Naive thymus-derived CD8-positive, alpha-beta T cell (primary cell): ENCODE data around the gene PKMYT1. TPM values are rescaled to one million over a fixed set of nuclear protein-coding genes. Genes with fewer than 3 reads are reported as not detected.

Experiments used
- ATAC-seq, 2 donors: fragments of 150-1000 bp; cut with Tn5 transposase in 1 of 2; sonication (Bioruptor Pico), chemical (Tn5 transposase) in 1 of 2; 1 replicate in 1 of 2; 2 replicates in 1 of 2; pipeline ENCODE4 v1.10.0; 2021; ENCODE audit warnings: mild to moderate bottlenecking in 2 of 2, moderate library complexity in 2 of 2
- POLR2A ChIA-PET: fragments of 350-600 bp; sonication (Branson Sonifier 250); formaldehyde crosslinking; loops from one replicate; lab custom pipeline; 2021; ENCODE audit warnings: antibody characterized with exemption; lab: Charles Lee
- DNase-seq, 10 donors: peaks; one replicate each; pipeline versions ENCODE4 v3.0.0 to v3.0.0-alpha.2; 2020 to 2022
- H3K27ac Mint-ChIP-seq, 10 donors: one replicate each; pipeline ENCODE4 v1.8.0; 2020 to 2022; ENCODE audit warnings: mild to moderate bottlenecking in 10 of 10, mixed read lengths in 10 of 10, moderate library complexity in 4 of 10, inconsistent platforms in 1 of 10
- H3K27me3 Mint-ChIP-seq, 5 donors: one replicate each; pipeline ENCODE4 v1.8.0; 2021 to 2022; ENCODE audit warnings: mixed read lengths in 5 of 5
- H3K36me3 Mint-ChIP-seq, 3 donors: one replicate each; pipeline ENCODE4 v1.8.0; 2020 to 2022; ENCODE audit warnings: mixed read lengths in 3 of 3, mild to moderate bottlenecking in 2 of 3, inconsistent platforms in 1 of 3
- H3K4me1 Mint-ChIP-seq, 4 donors: one replicate each; pipeline ENCODE4 v1.8.0; 2021 to 2022; ENCODE audit warnings: mixed read lengths in 4 of 4
- H3K4me3 Mint-ChIP-seq, 10 donors: one replicate each; pipeline ENCODE4 v1.8.0; 2020 to 2022; ENCODE audit warnings: mild to moderate bottlenecking in 10 of 10, mixed read lengths in 10 of 10, moderate library complexity in 6 of 10, inconsistent platforms in 1 of 10
- H3K9me3 Mint-ChIP-seq, 9 donors: one replicate each; pipeline ENCODE4 v1.8.0; 2020 to 2022; ENCODE audit warnings: mixed read lengths in 9 of 9, mild to moderate bottlenecking in 3 of 9, inconsistent platforms in 1 of 9, moderate library complexity in 1 of 9
- polyA plus RNA-seq, 3 donors: library from polyadenylated mRNA; unstranded; fragments of 300-500 nt; fragmentation: Illumina TruSeq; gene quantifications; one replicate each; pipeline ENCODE4 v1.2.3, GENCODE V29; 2021
- total RNA-seq, 8 experiments: library from RNA in 2 of 8; stranded (reverse) in 2 of 8; gene quantifications; one replicate each; pipeline ENCODE4 v1.2.3 and lab custom pipeline; 2021 to 2026

Gene PKMYT1
- total and polyA plus RNA-seq, 5 experiments from 2014 or later: 0.37 TPM; not detected in 4

GRCh38 chr16:3007957-3008689 lies 27.9 kb upstream of the PKMYT1 start:
- POLR2A ChIA-PET: interaction anchor here (1.1 to 10.1 kb wide), 2 partner anchors 17 to 27 kb away, joined by 3 to 170 read pairs; partner anchors contain the start of genes CLDN6, HCFC1R1, THOC6 and TNFRSF12A
- H3K4me3 Mint-ChIP-seq: peak overlapping the region; percentile 61 to 88 (median 76)
- H3K36me3 Mint-ChIP-seq: no peaks in the 10 kb centered on the region
- no peaks in the 10 kb centered on the region for H3K9me3 Mint-ChIP-seq
- peaks cover 16 to 38% (median 31%) of the 10 kb centered on the region in 4 donors for H3K4me1 Mint-ChIP-seq
- H3K27ac Mint-ChIP-seq: peak overlapping the region in 2 of 10 donors; percentile 62 to 79
- H3K27me3 Mint-ChIP-seq: peaks cover 0 to 17% (median 1%) of the 10 kb centered on the region in 5 donors
- DNase-seq (peak in 2 of 10 donors; percentile 24 to 30), ATAC-seq (no peak)

- H3K27ac Mint-ChIP-seq: peak overlapping the region in 1 of 10 donors; percentile 79
- POLR2A ChIA-PET: interaction anchor here (1.1 to 10.1 kb wide), 2 partner anchors 18 to 26 kb away, joined by 3 to 170 read pairs; partner anchors contain the start of genes CLDN6, HCFC1R1, THOC6 and TNFRSF12A
- DNase-seq (no peak), ATAC-seq (no peak)
- no peaks in the 10 kb centered on the region for H3K36me3 Mint-ChIP-seq
- H3K4me3 Mint-ChIP-seq: peak overlapping the region; percentile 50 to 88 (median 76)
- H3K27me3 Mint-ChIP-seq: peaks cover 0 to 13% (median 1%) of the 10 kb centered on the region in 5 donors
- no peaks in the 10 kb centered on the region for H3K9me3 Mint-ChIP-seq
- peaks cover 16 to 35% (median 31%) of the 10 kb centered on the region in 4 donors for H3K4me1 Mint-ChIP-seq
Measured at GRCh38 chr16:3007059-3007956, 27.1 kb upstream of the PKMYT1 start.

- H3K27ac Mint-ChIP-seq: peak overlapping the region in 1 of 10 donors; percentile 62
- H3K4me1 Mint-ChIP-seq: peaks cover 17 to 35% (median 30%) of the 10 kb centered on the region in 4 donors
- H3K4me3 Mint-ChIP-seq: peak overlapping the region; percentile 55 to 79 (median 68)
- DNase-seq (no peak), ATAC-seq (no peak)
- H3K9me3 Mint-ChIP-seq: no peaks in the 10 kb centered on the region
- POLR2A ChIA-PET: interaction anchor here (0.6 to 10.1 kb wide), 3 partner anchors 20 to 767 kb away, joined by 3 to 170 read pairs (median 8); partner anchors contain the start of genes CLDN6, HCFC1R1, SLX4 and THOC6
- no peaks in the 10 kb centered on the region for H3K36me3 Mint-ChIP-seq
- peaks cover 0 to 13% (median 1%) of the 10 kb centered on the region in 5 donors for H3K27me3 Mint-ChIP-seq
Measured at GRCh38 chr16:3004781-3005284, 24.6 kb upstream of the PKMYT1 start.

- Mint-ChIP-seq H3K4me3 (peak overlapping the region in 1 of 10 donors; percentile 74), H3K27me3 (peaks cover 0 to 17% (median 1%) of the 10 kb centered on the region in 5 donors), H3K9me3 (no peaks in the 10 kb centered on the region), H3K27ac (no peak overlapping the region), H3K4me1 (peaks cover 17 to 35% (median 30%) of the 10 kb centered on the region in 4 donors), H3K36me3 (no peaks in the 10 kb centered on the region)
- DNase-seq (no peak), ATAC-seq (peak in 1 of 2 donors; percentile 14)
- POLR2A ChIA-PET: interaction anchor here (0.8 to 10.1 kb wide), 5 partner anchors 10 to 279 kb away, joined by 3 to 170 read pairs (median 4); partner anchors contain the start of genes CLDN6, HCFC1R1, PKMYT1 and THOC6
Measured at GRCh38 chr16:3004319-3004718, 24.1 kb upstream of the PKMYT1 start.

DNA sequence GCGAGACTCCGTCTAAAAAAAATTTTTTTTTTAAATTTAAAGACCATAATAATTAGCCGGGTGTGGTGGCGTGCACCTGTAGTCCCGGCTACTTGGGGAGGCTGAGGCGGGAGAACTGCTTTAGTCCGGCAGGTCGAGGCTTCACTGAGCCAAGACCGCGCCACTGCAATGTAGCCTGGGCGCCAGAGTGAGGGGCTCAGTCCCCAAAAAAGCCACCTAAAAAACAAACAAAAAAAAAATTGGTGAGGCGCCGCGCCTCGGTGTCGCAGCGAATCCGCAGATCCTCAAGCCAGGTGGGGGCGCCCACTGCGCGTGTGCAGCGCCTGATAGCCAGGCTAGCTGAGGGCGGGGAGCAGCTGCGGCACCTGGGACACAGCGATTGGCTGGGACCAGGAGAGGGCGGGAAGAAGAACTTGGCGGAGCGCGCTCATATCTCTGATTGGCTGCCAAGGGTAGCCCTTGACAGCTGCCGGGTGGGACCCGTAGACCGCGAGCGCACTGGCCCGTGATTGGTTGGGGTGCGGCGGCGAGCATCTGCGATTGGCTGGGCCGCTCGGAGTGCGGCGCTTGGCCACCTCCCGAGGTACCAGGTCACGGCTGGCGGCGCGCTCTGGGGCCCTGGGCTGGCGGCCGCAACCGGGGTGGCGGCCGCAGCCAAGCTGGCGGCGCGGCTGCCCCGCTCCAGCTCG lies 23.5 kb upstream of the PKMYT1 start:
- H3K4me3 Mint-ChIP-seq: peak overlapping the region; percentile 68 to 88 (median 80)
- H3K4me1 Mint-ChIP-seq: peaks cover 16 to 31% (median 28%) of the 10 kb centered on the region in 4 donors
- ATAC-seq (peak; percentile 98 to 99), DNase-seq (peak; percentile 85 to 98 (median 96))
- no peaks in the 10 kb centered on the region for H3K9me3 Mint-ChIP-seq
- POLR2A ChIA-PET: interaction anchor here (0.8 to 10.1 kb wide), 5 partner anchors 10 to 279 kb away, joined by 3 to 170 read pairs (median 4); partner anchors contain the start of genes CLDN6, HCFC1R1, PKMYT1 and THOC6
- H3K27me3 Mint-ChIP-seq: peaks cover 0 to 17% (median 1%) of the 10 kb centered on the region in 5 donors
- H3K36me3 Mint-ChIP-seq: no peaks in the 10 kb centered on the region
- H3K27ac Mint-ChIP-seq: peak overlapping the region in 2 of 10 donors; percentile 34 to 88

- Mint-ChIP-seq H3K27me3 (peaks cover 0 to 17% (median 1%) of the 10 kb centered on the region in 5 donors), H3K4me1 (peaks cover 1 to 9% (median 5%) of the 10 kb centered on the region in 4 donors), H3K9me3 (no peaks in the 10 kb centered on the region), H3K27ac (no peak overlapping the region), H3K4me3 (no peak overlapping the region), H3K36me3 (no peaks in the 10 kb centered on the region)
- POLR2A ChIA-PET: interaction anchor here (1.3 kb wide), 1 partner anchor 128 kb away, joined by 3 read pairs; no protein-coding TSS in a partner anchor
- ATAC-seq: no peak
- DNase-seq: no peak
Measured at GRCh38 chr16:3001316-3001715, 21.1 kb upstream of the PKMYT1 start.

DNA sequence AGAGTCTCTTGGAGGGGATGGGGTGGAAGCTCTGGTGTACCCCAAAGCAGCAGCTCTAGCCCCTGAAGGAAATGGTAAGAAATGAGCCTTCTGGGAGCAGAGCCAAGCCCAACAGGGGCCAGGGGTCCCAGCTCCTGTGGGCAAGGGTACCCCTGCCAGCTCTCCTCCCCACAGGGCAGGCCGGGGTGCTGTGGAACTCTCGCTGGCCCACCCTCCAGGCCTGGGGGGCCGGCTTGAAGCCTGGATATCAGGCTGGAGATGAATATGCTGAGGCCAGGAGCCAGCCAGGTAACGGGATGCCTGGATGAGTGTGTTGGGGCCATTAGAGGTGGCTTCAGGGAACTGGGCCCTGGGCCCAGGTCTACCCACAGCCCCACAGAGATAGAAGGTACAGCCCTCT lies 20.3 kb upstream of the PKMYT1 start:
- Mint-ChIP-seq H3K4me1 (peaks cover 1 to 7% (median 5%) of the 10 kb centered on the region in 4 donors), H3K27me3 (peaks cover 0 to 17% (median 0%) of the 10 kb centered on the region in 5 donors), H3K4me3 (no peak overlapping the region), H3K9me3 (no peaks in the 10 kb centered on the region), H3K27ac (no peak overlapping the region), H3K36me3 (no peaks in the 10 kb centered on the region)
- POLR2A ChIA-PET: interaction anchor here (0.6 to 1.1 kb wide), 2 partner anchors 10 to 20 kb away, joined by 3 to 4 read pairs; partner anchors contain the start of gene PKMYT1
- ATAC-seq: no peak
- no peak for DNase-seq

DNA sequence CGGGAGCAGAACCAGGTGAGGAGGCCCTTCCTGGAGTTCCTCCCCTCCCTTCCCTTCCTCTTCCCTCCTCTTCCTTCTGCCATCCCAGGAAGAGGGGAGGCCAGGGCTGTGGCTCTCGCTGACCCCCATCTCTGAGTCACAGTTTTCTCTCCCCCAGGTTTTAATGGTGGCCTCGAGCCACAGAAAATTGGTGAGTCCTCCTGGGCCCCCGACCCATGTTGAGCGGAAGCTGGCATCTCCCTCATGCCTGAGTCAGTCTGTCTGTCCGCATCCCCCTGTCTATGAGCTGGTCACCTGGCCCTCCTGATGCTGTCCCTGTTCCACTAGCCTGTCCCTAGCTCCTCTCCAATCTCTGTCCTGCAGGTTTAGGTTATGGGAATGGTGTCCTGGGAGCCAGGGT lies 19.7 kb upstream of the PKMYT1 start:
- no peaks in the 10 kb centered on the region for H3K36me3 Mint-ChIP-seq

DNA sequence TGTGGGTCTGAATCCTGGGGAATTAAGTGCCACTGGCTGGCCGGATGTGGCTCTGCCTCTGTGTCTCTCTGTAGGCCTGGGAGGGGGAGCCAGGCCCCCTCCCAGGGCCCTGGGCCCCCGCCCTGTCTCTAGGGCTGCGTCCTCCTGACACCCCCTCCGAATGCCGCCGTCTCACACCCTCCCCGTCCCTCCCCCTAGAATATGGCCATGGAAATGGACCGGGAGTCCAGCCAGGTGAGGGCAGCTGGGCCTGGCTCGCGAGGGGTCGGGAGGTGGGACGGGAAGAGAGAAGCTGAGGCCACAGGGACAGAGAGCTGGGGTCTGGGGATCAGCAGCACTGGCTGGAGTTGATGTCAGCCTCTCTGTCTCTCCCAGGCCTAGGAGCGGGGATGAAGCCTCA lies 16.1 kb upstream of the PKMYT1 start:
- H3K27me3 Mint-ChIP-seq: peaks cover 0 to 17% (median 0%) of the 10 kb centered on the region in 5 donors
- POLR2A ChIA-PET: no interaction called here
- H3K4me3 Mint-ChIP-seq: no peak overlapping the region
- H3K27ac Mint-ChIP-seq: no peak overlapping the region
- H3K9me3 Mint-ChIP-seq: no peaks in the 10 kb centered on the region
- ATAC-seq: no peak
- DNase-seq: no peak
- H3K36me3 Mint-ChIP-seq: no peaks in the 10 kb centered on the region
- H3K4me1 Mint-ChIP-seq: peaks cover 0 to 1% (median 0%) of the 10 kb centered on the region in 4 donors

More for the DNA sequence above, 19.7 kb upstream of the PKMYT1 start:
- Mint-ChIP-seq H3K9me3 (no peaks in the 10 kb centered on the region), H3K4me3 (no peak overlapping the region), H3K4me1 (peaks cover 1 to 5% (median 4%) of the 10 kb centered on the region in 4 donors), H3K27me3 (peaks cover 0 to 17% (median 0%) of the 10 kb centered on the region in 5 donors), H3K27ac (peak overlapping the region in 1 of 10 donors; percentile 61)
- POLR2A ChIA-PET: interaction anchor here (1.1 kb wide), 1 partner anchor 20 kb away, joined by 3 read pairs; the partner anchor contains the start of gene PKMYT1
- ATAC-seq: no peak
- DNase-seq: no peak

DNA sequence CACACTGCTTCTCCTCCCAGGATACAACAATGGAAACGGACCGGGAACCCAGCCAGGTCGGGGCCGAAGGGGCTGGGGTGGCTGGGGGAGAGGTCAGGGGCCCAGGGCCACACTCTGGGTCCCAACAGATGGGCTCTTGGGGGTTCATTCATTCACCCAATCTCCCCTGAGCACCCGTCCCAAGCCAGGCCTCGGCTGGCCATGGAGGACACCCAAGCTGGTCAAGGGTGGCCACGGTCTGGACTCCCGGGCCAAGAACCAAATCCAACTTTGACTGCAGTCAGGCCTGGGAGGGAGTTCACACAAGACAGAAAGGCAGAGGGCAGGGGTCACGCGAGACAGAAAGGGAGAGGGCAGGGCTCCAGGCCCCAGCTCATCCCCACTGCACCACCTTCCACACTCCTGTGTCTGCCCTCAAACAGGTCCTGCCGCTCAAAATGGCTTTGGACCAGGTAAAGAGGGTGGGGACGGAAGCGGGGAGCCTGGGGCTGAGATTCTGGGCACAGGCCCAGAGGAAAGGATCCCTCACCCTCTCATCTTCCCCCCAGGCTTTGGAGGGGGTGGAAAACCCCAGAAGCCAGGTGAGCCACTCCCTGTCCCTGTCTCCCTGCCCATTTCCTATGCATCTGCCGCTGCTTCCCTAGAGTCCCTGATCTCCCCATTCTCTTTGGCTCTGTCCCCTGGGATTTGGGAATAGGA lies 12.3 kb upstream of the PKMYT1 start:
- no peak for ATAC-seq

More for the DNA sequence above, 12.3 kb upstream of the PKMYT1 start:
- Mint-ChIP-seq H3K4me3 (no peak overlapping the region), H3K4me1 (no peaks in the 10 kb centered on the region), H3K36me3 (no peaks in the 10 kb centered on the region), H3K9me3 (no peaks in the 10 kb centered on the region), H3K27ac (peak overlapping the region in 1 of 10 donors; percentile 43), H3K27me3 (no peaks in the 10 kb centered on the region)
- no peak for DNase-seq
- POLR2A ChIA-PET: interaction anchor here (0.9 kb wide), 1 partner anchor 12 kb away, joined by 4 read pairs; no protein-coding TSS in a partner anchor
